Uterus (tissue), 4 donors: ENCODE data around the gene KIF26B. TPM values are rescaled to one million over a fixed set of nuclear protein-coding genes. Genes with fewer than 3 reads are reported as not detected.

Experiments used
- DNase-seq, 2 donors: peaks; one replicate each; pipeline ENCODE4 v3.0.0-alpha.2; 2019 to 2020
- H3K27ac ChIP-seq, 2 donors: fragments of 200-600 bp; sonication (generic); 1 replicate in 1 of 2; 2 replicates in 1 of 2; pipeline ENCODE4 v1.5.1; 2016 to 2018
- H3K27me3 ChIP-seq, 2 donors: fragments of 200-600 bp; sonication (generic); one replicate each; pipeline ENCODE4 v1.5.1; 2018 to 2019; ENCODE audit warnings: control low read depth in 1 of 2
- H3K36me3 ChIP-seq, 2 donors: fragments of 200-600 bp; sonication (generic); one replicate each; pipeline ENCODE4 v1.5.1; 2019; ENCODE audit warnings: control low read depth in 1 of 2
- H3K4me1 ChIP-seq, 2 donors: fragments of 200-600 bp; sonication (generic); one replicate each; pipeline ENCODE4 v1.5.1; 2018 to 2019; ENCODE audit warnings: control low read depth in 1 of 2
- H3K4me3 ChIP-seq, 2 donors: fragments of 200-600 bp; sonication (generic); 1 replicate in 1 of 2; 2 replicates in 1 of 2; pipeline ENCODE4 v1.5.1; 2018 to 2019; ENCODE audit warnings: mild to moderate bottlenecking in 1 of 2
- H3K9me3 ChIP-seq, 2 donors: fragments of 200-600 bp; sonication (generic); one replicate each; pipeline ENCODE4 v1.5.1; 2019; ENCODE audit warnings: control low read depth in 1 of 2
- POLR2A ChIP-seq, 2 donors: fragments of 450-650 bp; IDR thresholded peaks; one replicate each; pipeline ENCODE4 v1.6.1; 2016; ENCODE audit warnings: antibody characterized with exemption in 2 of 2, mild to moderate bottlenecking in 1 of 2, moderate library complexity in 1 of 2
- intact Hi-C: fragments of 100-400 bp; cut with DNase I; formaldehyde crosslinking; loops from one replicate; pipeline ENCODE4 v1.15.1; 2023; ENCODE audit warnings: low total_unique reads
- total RNA-seq, 4 donors: library from RNA; depleted of rRNA in 3 of 4; stranded (reverse); fragments of >200 nt in 3 of 4; gene quantifications; one replicate each; pipeline versions ENCODE4 v1.1.0 to v1.2.4, GENCODE V29; 2014 to 2023
- TF ChIP-seq, protein P1 (sequence below), 4 experiments: fragments of 200-600 bp in 2 of 4; fragments of 450-650 bp in 2 of 4; sonication (generic) in 2 of 4; IDR thresholded peaks; one replicate each; pipeline ENCODE4 v1.5.1; 2016 to 2019; ENCODE audit warnings: antibody characterized with exemption in 4 of 4, mild to moderate bottlenecking in 2 of 4, moderate library complexity in 1 of 4
- donor health status: DM: yes; HTN: yes; CAD: no.

KIF26B gene
- total RNA-seq, 4 donors from 2014 or later = 0.27 to 17.4 (median 1.3) TPM; not detected in 1

DNA sequence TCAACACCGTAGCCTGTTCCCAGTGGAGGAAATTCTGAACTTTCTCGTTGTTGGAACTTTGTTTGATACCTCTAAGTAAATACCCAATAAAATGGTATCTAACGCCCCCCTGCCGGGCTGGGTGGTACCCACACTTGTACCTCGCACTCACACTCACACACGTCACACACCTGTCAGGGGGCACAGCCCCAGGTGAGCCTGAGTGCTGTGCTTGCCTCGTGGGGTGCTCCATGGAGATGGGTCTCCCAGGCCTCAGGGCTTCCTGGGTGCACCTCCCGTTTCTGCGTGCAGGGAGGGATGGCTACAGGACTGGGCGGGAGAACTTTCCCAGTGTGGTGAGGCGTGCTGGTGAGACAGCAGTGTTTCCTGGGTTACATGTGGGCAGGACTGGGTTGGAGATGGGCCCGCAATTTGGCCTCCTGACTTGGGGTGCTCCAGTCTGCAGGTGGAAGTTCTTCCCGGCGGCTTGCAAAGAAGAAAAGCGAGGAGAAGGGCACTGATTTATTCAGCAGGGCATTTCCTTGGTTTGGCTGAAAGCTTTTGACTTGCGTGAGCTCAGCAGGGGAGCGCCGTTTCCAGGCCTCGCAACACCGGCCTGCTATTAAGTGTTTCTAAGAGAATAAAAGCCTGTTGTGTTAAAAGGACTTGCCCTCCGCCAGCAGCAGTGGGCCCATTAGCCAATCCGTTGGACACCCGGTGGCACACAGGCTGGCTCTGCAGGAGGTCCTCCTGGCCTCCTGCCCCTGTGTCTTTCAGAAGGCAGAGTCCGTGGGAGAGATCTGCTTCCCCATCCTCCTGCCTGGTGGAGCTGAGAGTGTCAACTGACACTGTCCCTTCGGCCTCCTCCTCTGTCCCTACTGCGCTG, 79.7 kb downstream of the KIF26B start:
- TF ChIP-seq, protein P1, sequence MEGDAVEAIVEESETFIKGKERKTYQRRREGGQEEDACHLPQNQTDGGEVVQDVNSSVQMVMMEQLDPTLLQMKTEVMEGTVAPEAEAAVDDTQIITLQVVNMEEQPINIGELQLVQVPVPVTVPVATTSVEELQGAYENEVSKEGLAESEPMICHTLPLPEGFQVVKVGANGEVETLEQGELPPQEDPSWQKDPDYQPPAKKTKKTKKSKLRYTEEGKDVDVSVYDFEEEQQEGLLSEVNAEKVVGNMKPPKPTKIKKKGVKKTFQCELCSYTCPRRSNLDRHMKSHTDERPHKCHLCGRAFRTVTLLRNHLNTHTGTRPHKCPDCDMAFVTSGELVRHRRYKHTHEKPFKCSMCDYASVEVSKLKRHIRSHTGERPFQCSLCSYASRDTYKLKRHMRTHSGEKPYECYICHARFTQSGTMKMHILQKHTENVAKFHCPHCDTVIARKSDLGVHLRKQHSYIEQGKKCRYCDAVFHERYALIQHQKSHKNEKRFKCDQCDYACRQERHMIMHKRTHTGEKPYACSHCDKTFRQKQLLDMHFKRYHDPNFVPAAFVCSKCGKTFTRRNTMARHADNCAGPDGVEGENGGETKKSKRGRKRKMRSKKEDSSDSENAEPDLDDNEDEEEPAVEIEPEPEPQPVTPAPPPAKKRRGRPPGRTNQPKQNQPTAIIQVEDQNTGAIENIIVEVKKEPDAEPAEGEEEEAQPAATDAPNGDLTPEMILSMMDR (IDR thresholded peaks at IDR 0.05) = no peak
- no peak for TF ChIP-seq POLR2A (IDR thresholded peaks at IDR 0.05)

GRCh38 chr1:245235156-245235555, 80.4 kb downstream of the KIF26B start:
- TF ChIP-seq, protein P1 (IDR thresholded peaks at IDR 0.05) = no peak
- no peak for TF ChIP-seq POLR2A (IDR thresholded peaks at IDR 0.05)
- Histone ChIP-seq H3K9me3 (no peaks in the 10 kb centered on the region), H3K4me3 (no peak overlapping the region), H3K27me3 (no peaks in the 10 kb centered on the region), H3K4me1 (no peaks in the 10 kb centered on the region), H3K36me3 (no peaks in the 10 kb centered on the region), H3K27ac (no peak overlapping the region)
- intact Hi-C loops = no loop called here
- DNase-seq = no peak

More for the DNA sequence above, 79.7 kb downstream of the KIF26B start:
- H3K4me1 ChIP-seq = no peaks in the 10 kb centered on the region
- no peak for DNase-seq
- no peaks in the 10 kb centered on the region for H3K36me3 ChIP-seq
- intact Hi-C loops = no loop called here
- no peak overlapping the region for H3K4me3 ChIP-seq
- H3K9me3 ChIP-seq = no peaks in the 10 kb centered on the region
- no peaks in the 10 kb centered on the region for H3K27me3 ChIP-seq
- no peak overlapping the region for H3K27ac ChIP-seq

DNA sequence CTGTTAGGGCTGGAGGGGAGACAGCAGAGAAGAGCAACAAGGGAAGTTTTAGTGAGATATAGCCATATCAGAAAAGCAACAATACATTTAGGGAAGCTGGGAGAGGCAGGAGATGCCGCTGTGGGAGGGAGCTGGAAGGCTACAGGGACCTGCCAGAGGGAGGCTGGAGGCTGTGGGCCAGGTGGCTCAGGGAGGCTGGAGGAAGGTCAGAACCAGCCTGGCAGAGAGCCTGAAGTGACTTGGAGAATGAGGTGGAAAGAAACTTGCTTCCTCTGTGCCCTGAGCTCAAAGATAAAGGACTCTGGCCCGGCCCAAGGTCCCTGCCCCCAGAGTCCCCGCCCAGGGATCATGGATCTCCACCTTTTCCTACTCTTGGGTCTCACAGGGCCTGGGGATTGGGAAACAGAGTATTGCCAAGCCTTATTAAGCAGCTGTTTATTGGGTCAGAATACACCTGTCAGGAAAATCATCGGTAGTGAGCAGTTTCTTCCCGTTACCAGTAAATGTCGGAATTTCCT, 85.9 kb downstream of the KIF26B start:
- Histone ChIP-seq H3K4me3 (no peak overlapping the region), H3K9me3 (no peaks in the 10 kb centered on the region), H3K27ac (no peak overlapping the region), H3K4me1 (no peaks in the 10 kb centered on the region), H3K27me3 (no peaks in the 10 kb centered on the region), H3K36me3 (no peaks in the 10 kb centered on the region)
- no peak for DNase-seq
- TF ChIP-seq, protein P1 (IDR thresholded peaks at IDR 0.05) = no peak
- TF ChIP-seq POLR2A (IDR thresholded peaks at IDR 0.05) = no peak
- intact Hi-C loops = no loop called here

DNA sequence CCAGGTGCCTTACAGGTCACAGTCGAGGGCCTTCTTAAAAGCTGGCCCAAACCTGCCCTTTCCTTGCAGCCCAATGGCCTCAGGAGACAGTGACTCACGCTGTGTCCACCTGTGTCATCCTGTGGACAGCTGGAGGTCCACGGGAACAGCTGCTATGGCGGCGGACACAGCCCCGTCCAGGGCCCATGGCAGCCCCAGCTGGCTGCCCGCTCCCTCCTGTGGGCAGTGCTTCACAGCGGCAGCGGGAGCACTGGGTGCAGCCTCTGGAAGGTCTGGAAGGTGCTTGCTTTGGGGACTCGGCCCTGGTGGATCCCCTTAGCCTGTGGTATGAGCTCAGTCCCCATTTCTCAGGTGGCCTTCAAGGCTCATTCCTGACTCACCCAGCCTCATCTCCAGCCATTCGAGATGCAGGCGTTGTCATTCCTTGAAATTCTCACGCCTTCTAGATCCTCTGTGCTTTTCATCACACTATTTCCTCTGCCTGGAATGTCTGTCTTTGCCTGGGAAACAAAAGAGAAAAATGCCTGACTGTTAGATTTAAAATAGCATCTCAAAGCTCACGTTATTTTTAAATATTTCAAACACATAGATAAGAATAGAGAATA, 86.8 kb downstream of the KIF26B start:
- H3K27ac ChIP-seq = no peak overlapping the region
- H3K4me1 ChIP-seq = no peaks in the 10 kb centered on the region
- H3K27me3 ChIP-seq = no peaks in the 10 kb centered on the region
- no peaks in the 10 kb centered on the region for H3K36me3 ChIP-seq
- no peak overlapping the region for H3K4me3 ChIP-seq
- H3K9me3 ChIP-seq = no peaks in the 10 kb centered on the region
- intact Hi-C loops = no loop called here
- no peak for TF ChIP-seq POLR2A (IDR thresholded peaks at IDR 0.05)
- TF ChIP-seq, protein P1 (IDR thresholded peaks at IDR 0.05) = no peak
- DNase-seq = no peak

GRCh38 chr1:245242989-245243388, 88.2 kb downstream of the KIF26B start:
- Histone ChIP-seq H3K4me3 (no peak overlapping the region), H3K9me3 (no peaks in the 10 kb centered on the region), H3K36me3 (no peaks in the 10 kb centered on the region), H3K27me3 (no peaks in the 10 kb centered on the region), H3K4me1 (no peaks in the 10 kb centered on the region), H3K27ac (no peak overlapping the region)
- no peak for DNase-seq
- TF ChIP-seq, protein P1 (IDR thresholded peaks at IDR 0.05) = no peak
- no peak for TF ChIP-seq POLR2A (IDR thresholded peaks at IDR 0.05)
- intact Hi-C loops = no loop called here
